NCI-H446 treated with DMSO at 0.1 percent for 48 hours (cell line): ENCODE results near the gene LYPLA2.
A peak's percentile ranks its signal among the peaks of the same experiment; 100 is the strongest.

Experiments used
- DNase-seq: peaks from one replicate; lab custom pipeline; 2025; lab: John Stamatoyannopoulos, UW

LYPLA2 gene

GRCh38 chr1:23837908-23838307 lies 47.0 kb downstream of the LYPLA2 start:
- no peak for DNase-seq

GRCh38 chr1:23838401-23838866 lies 47.5 kb downstream of the LYPLA2 start:
- DNase-seq, result peak; percentile 17

GRCh38 chr1:23843644-23844043 lies 52.7 kb downstream of the LYPLA2 start:
- no peak for DNase-seq
